ENCODE data around the gene KRTAP4-12. TPM values are rescaled to one million over a fixed set of nuclear protein-coding genes. Genes with fewer than 3 reads are reported as not detected.

The KRTAP4-12 gene
- total RNA-seq, 1 donor: not detected

- no peak for TF ChIP-seq CTCF (IDR thresholded peaks at IDR 0.05; ENCODE audit: insufficient read depth, low read length)
- H3K4me3 ChIP-seq (ENCODE audit: low read depth, low read length): no peak overlapping the region
- DNase-seq (ENCODE audit: low read depth): no peak
Observed at GRCh38 chr17:41073676-41074075, 50.3 kb downstream of the KRTAP4-12 start.

Other genes with a start within 250 kb of the KRTAP4-12 start
- not detected in 2 replicates for gene KRT20, start 238.9 kb downstream of the KRTAP4-12 start, total RNA-seq (ENCODE audit: low replicate concordance)
- gene KRT23, start 186.5 kb downstream of the KRTAP4-12 start, total RNA-seq (ENCODE audit: low replicate concordance): not detected in 2 replicates
- not detected in 2 replicates for gene KRT39, start 157.2 kb downstream of the KRTAP4-12 start, total RNA-seq (ENCODE audit: low replicate concordance)
- gene KRT40, start 139.9 kb downstream of the KRTAP4-12 start, total RNA-seq (ENCODE audit: low replicate concordance): not detected in 2 replicates
- not detected in 2 replicates for gene KRTAP3-3, start 130.0 kb downstream of the KRTAP4-12 start, total RNA-seq (ENCODE audit: low replicate concordance)
- not detected in 2 replicates for gene KRTAP3-2, start 124.3 kb downstream of the KRTAP4-12 start, total RNA-seq (ENCODE audit: low replicate concordance)
- gene KRTAP3-1, start 115.1 kb downstream of the KRTAP4-12 start, total RNA-seq (ENCODE audit: low replicate concordance): not detected in 2 replicates
- 1.4 TPM in 1 of 2 replicates, not detected in the other for gene KRTAP1-5, start 97.0 kb downstream of the KRTAP4-12 start, total RNA-seq (ENCODE audit: low replicate concordance)
- not detected in 2 replicates for gene KRTAP1-4, start 94.0 kb downstream of the KRTAP4-12 start, total RNA-seq (ENCODE audit: low replicate concordance)
- not detected in 2 replicates for gene KRTAP1-3, start 89.3 kb downstream of the KRTAP4-12 start, total RNA-seq (ENCODE audit: low replicate concordance)
- not detected in 2 replicates for gene KRTAP1-1, start 82.7 kb downstream of the KRTAP4-12 start, total RNA-seq (ENCODE audit: low replicate concordance)
- gene KRTAP2-1, start 76.9 kb downstream of the KRTAP4-12 start, total RNA-seq (ENCODE audit: low replicate concordance): not detected in 2 replicates
- gene KRTAP2-2, start 69.0 kb downstream of the KRTAP4-12 start, total RNA-seq (ENCODE audit: low replicate concordance): not detected in 2 replicates
- not detected in 2 replicates for gene KRTAP2-3, start 64.1 kb downstream of the KRTAP4-12 start, total RNA-seq (ENCODE audit: low replicate concordance)
- gene KRTAP2-4, start 58.3 kb downstream of the KRTAP4-12 start, total RNA-seq (ENCODE audit: low replicate concordance): not detected in 2 replicates
- gene KRTAP4-7, start 40.0 kb downstream of the KRTAP4-12 start, total RNA-seq (ENCODE audit: low replicate concordance): not detected in 2 replicates
- gene KRTAP4-8, start 26.0 kb downstream of the KRTAP4-12 start, total RNA-seq (ENCODE audit: low replicate concordance): not detected in 2 replicates
- gene KRTAP4-16, start 22.0 kb downstream of the KRTAP4-12 start, total RNA-seq (ENCODE audit: low replicate concordance): not detected in 2 replicates
- not detected in 2 replicates for gene KRTAP4-9, start 18.8 kb downstream of the KRTAP4-12 start, total RNA-seq (ENCODE audit: low replicate concordance)
- gene KRTAP4-11, start 5.8 kb downstream of the KRTAP4-12 start, total RNA-seq (ENCODE audit: low replicate concordance): not detected in 2 replicates
- not detected in 2 replicates for gene KRTAP4-6, start 16.4 kb upstream of the KRTAP4-12 start, total RNA-seq (ENCODE audit: low replicate concordance)
- not detected in 2 replicates for gene KRTAP4-5, start 25.6 kb upstream of the KRTAP4-12 start, total RNA-seq (ENCODE audit: low replicate concordance)
- not detected in 2 replicates for gene KRTAP4-4, start 36.6 kb upstream of the KRTAP4-12 start, total RNA-seq (ENCODE audit: low replicate concordance)
- gene KRTAP4-3, start 44.0 kb upstream of the KRTAP4-12 start, total RNA-seq (ENCODE audit: low replicate concordance): not detected in 2 replicates
- not detected in 2 replicates for gene KRTAP4-2, start 54.0 kb upstream of the KRTAP4-12 start, total RNA-seq (ENCODE audit: low replicate concordance)
- not detected in 2 replicates for gene KRTAP4-1, start 60.7 kb upstream of the KRTAP4-12 start, total RNA-seq (ENCODE audit: low replicate concordance)
- not detected in 2 replicates for gene KRTAP9-1, start 65.7 kb upstream of the KRTAP4-12 start, total RNA-seq (ENCODE audit: low replicate concordance)
- not detected in 2 replicates for gene KRTAP9-2, start 102.5 kb upstream of the KRTAP4-12 start, total RNA-seq (ENCODE audit: low replicate concordance)
- not detected in 2 replicates for gene KRTAP9-3, start 108.3 kb upstream of the KRTAP4-12 start, total RNA-seq (ENCODE audit: low replicate concordance)
- not detected in 2 replicates for gene KRTAP9-8, start 113.8 kb upstream of the KRTAP4-12 start, total RNA-seq (ENCODE audit: low replicate concordance)
- not detected in 2 replicates for gene KRTAP9-4, start 125.5 kb upstream of the KRTAP4-12 start, total RNA-seq (ENCODE audit: low replicate concordance)
- gene KRTAP9-9, start 131.2 kb upstream of the KRTAP4-12 start, total RNA-seq (ENCODE audit: low replicate concordance): not detected in 2 replicates
- not detected in 2 replicates for gene KRTAP9-6, start 141.2 kb upstream of the KRTAP4-12 start, total RNA-seq (ENCODE audit: low replicate concordance)
- not detected in 2 replicates for gene KRTAP9-7, start 151.5 kb upstream of the KRTAP4-12 start, total RNA-seq (ENCODE audit: low replicate concordance)
- gene KRTAP29-1, start 178.7 kb upstream of the KRTAP4-12 start, total RNA-seq (ENCODE audit: low replicate concordance): not detected in 2 replicates
- gene KRTAP16-1, start 185.1 kb upstream of the KRTAP4-12 start, total RNA-seq (ENCODE audit: low replicate concordance): not detected in 2 replicates
- not detected in 2 replicates for gene KRTAP17-1, start 191.5 kb upstream of the KRTAP4-12 start, total RNA-seq (ENCODE audit: low replicate concordance)
- not detected in 2 replicates for gene KRT33A, start 226.6 kb upstream of the KRTAP4-12 start, total RNA-seq (ENCODE audit: low replicate concordance)
- gene KRT33B, start 245.6 kb upstream of the KRTAP4-12 start, total RNA-seq (ENCODE audit: low replicate concordance): not detected in 2 replicates